WTC11 (cell line): ENCODE data around the gene NUAK1. TPM values are rescaled to one million over a fixed set of nuclear protein-coding genes. Genes with fewer than 3 reads are reported as not detected.

Experiments used
- ATAC-seq: fragments of 200-7000 bp; cut with Tn5 transposase; 2 replicates; pipeline ENCODE4 v1.10.0; 2021; ENCODE audit warnings: mild to moderate bottlenecking, moderate library complexity
- CTCF ChIA-PET: fragments of 300-600 bp; sonication (Branson Sonifier 250); formaldehyde crosslinking; loops from one replicate; lab custom pipeline; 2021; ENCODE audit warnings: antibody characterized with exemption; lab: Charles Lee
- POLR2A ChIA-PET: fragments of 350-600 bp; sonication (Branson Sonifier 250); formaldehyde crosslinking; loops from one replicate; lab custom pipeline; 2021; ENCODE audit warnings: antibody characterized with exemption; lab: Charles Lee
- DNase-seq: peaks from one replicate; pipeline ENCODE4 v3.0.0; 2021; ENCODE audit warnings: low spot score
- H3K27ac Mint-ChIP-seq: 2 replicates; pipeline ENCODE4 v1.8.0; 2021; ENCODE audit warnings: mixed read lengths
- H3K27me3 Mint-ChIP-seq: 2 replicates; pipeline ENCODE4 v1.8.0; 2021; ENCODE audit warnings: low read depth, mild to moderate bottlenecking, moderate library complexity, mixed read lengths
- H3K36me3 Mint-ChIP-seq: 2 replicates; pipeline ENCODE4 v1.8.0; 2021; ENCODE audit warnings: mixed read lengths
- H3K4me1 Mint-ChIP-seq: 2 replicates; pipeline ENCODE4 v1.8.0; 2022; ENCODE audit warnings: mixed read lengths
- H3K4me3 Mint-ChIP-seq: 2 replicates; pipeline ENCODE4 v1.8.0; 2021; ENCODE audit warnings: mild to moderate bottlenecking, moderate library complexity, mixed read lengths
- H3K9me3 Mint-ChIP-seq: 2 replicates; pipeline ENCODE4 v1.8.0; 2021; ENCODE audit warnings: mixed read lengths
- AFF4 ChIP-seq: sonication (generic); formaldehyde crosslinking; IDR thresholded peaks from 2 replicates; pipeline ENCODE4 v1.8.1; 2023; ENCODE audit warnings: mild to moderate bottlenecking, missing genetic modification reagents, borderline replicate concordance
- CREB1 ChIP-seq: sonication (generic); formaldehyde crosslinking; IDR thresholded peaks from 2 replicates; pipeline ENCODE4 v1.8.0; 2023; ENCODE audit warnings: mild to moderate bottlenecking, missing genetic modification reagents
- CTCF ChIP-seq: fragments of 200-600 bp; IDR thresholded peaks from 2 replicates; pipeline ENCODE4 v1.8.0; 2022; ENCODE audit warnings: antibody characterized with exemption
- FOXK1 ChIP-seq: sonication (generic); formaldehyde crosslinking; IDR thresholded peaks from 2 replicates; pipeline ENCODE4 v1.8.0; 2022; ENCODE audit warnings: mild to moderate bottlenecking, moderate library complexity, missing genetic modification reagents
- GRHL2 ChIP-seq: fragments of 250-450 bp; sonication (Bioruptor Pico); IDR thresholded peaks from 2 replicates; pipeline ENCODE4 v1.8.0; 2022; ENCODE audit warnings: mild to moderate bottlenecking, moderate library complexity; ENCODE audit not compliant: insufficient replicate concordance, severe bottlenecking
- JUN ChIP-seq: sonication (generic); formaldehyde crosslinking; IDR thresholded peaks from 2 replicates; pipeline ENCODE4 v1.8.0; 2023; ENCODE audit warnings: mild to moderate bottlenecking, missing genetic modification reagents
- NR1H2 ChIP-seq: sonication (generic); formaldehyde crosslinking; IDR thresholded peaks from 2 replicates; pipeline ENCODE4 v1.9.0; 2021; ENCODE audit warnings: mild to moderate bottlenecking, moderate library complexity, missing genetic modification reagents
- RELA ChIP-seq: sonication (generic); formaldehyde crosslinking; IDR thresholded peaks from 2 replicates; pipeline ENCODE4 v1.8.1; 2022; ENCODE audit warnings: missing genetic modification reagents, mild to moderate bottlenecking, borderline replicate concordance
- SMAD4 ChIP-seq: sonication (generic); formaldehyde crosslinking; IDR thresholded peaks from 2 replicates; pipeline ENCODE4 v1.8.0; 2022; ENCODE audit warnings: mild to moderate bottlenecking, missing genetic modification reagents
- ZNF138 ChIP-seq: sonication (generic); formaldehyde crosslinking; conservative IDR thresholded peaks from 2 replicates; pipeline ENCODE4 v1.8.1; 2022; ENCODE audit warnings: mild to moderate bottlenecking, moderate library complexity, missing genetic modification reagents
- ZNF423 ChIP-seq: fragments of 250-450 bp; sonication (Bioruptor Pico); IDR thresholded peaks from 2 replicates; pipeline ENCODE4 v2.1.2; 2022; ENCODE audit warnings: mild to moderate bottlenecking, moderate library complexity
- total RNA-seq: library from RNA; stranded (reverse); gene quantifications from 3 replicates; pipeline ENCODE4 v1.2.3, GENCODE V29; 2021
- TF ChIP-seq, protein P1 (sequence below): sonication (generic); formaldehyde crosslinking; IDR thresholded peaks from 2 replicates; pipeline ENCODE4 v1.8.0; 2022; ENCODE audit warnings: mild to moderate bottlenecking, missing genetic modification reagents
- TF ChIP-seq, protein P2 (sequence below): sonication (generic); formaldehyde crosslinking; IDR thresholded peaks from 2 replicates; pipeline ENCODE4 v1.8.1; 2023; ENCODE audit warnings: mild to moderate bottlenecking, missing genetic modification reagents
- TF ChIP-seq, protein P3 (sequence below): fragments of 250-450 bp; sonication (Bioruptor Pico); conservative IDR thresholded peaks from 2 replicates; pipeline ENCODE4 v1.9.0; 2021; ENCODE audit warnings: mild to moderate bottlenecking
- TF ChIP-seq, protein P4 (sequence below): fragments of 250-450 bp; sonication (Bioruptor Pico); IDR thresholded peaks from 2 replicates; pipeline ENCODE4 v1.9.0; 2021; ENCODE audit warnings: mild to moderate bottlenecking
- TF ChIP-seq, protein P5 (sequence below): sonication (generic); formaldehyde crosslinking; conservative IDR thresholded peaks from 2 replicates; pipeline ENCODE4 v1.8.1; 2022; ENCODE audit warnings: mild to moderate bottlenecking, missing genetic modification reagents

The NUAK1 gene
- total RNA-seq, 1 experiment from 2014 or later: 15.9 TPM

- TF ChIP-seq, protein P1, sequence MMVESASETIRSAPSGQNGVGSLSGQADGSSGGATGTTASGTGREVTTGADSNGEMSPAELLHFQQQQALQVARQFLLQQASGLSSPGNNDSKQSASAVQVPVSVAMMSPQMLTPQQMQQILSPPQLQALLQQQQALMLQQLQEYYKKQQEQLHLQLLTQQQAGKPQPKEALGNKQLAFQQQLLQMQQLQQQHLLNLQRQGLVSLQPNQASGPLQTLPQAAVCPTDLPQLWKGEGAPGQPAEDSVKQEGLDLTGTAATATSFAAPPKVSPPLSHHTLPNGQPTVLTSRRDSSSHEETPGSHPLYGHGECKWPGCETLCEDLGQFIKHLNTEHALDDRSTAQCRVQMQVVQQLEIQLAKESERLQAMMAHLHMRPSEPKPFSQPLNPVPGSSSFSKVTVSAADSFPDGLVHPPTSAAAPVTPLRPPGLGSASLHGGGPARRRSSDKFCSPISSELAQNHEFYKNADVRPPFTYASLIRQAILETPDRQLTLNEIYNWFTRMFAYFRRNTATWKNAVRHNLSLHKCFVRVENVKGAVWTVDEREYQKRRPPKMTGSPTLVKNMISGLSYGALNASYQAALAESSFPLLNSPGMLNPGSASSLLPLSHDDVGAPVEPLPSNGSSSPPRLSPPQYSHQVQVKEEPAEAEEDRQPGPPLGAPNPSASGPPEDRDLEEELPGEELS (CRISPR knock-in tag): no peak
- TF ChIP-seq, protein P2, sequence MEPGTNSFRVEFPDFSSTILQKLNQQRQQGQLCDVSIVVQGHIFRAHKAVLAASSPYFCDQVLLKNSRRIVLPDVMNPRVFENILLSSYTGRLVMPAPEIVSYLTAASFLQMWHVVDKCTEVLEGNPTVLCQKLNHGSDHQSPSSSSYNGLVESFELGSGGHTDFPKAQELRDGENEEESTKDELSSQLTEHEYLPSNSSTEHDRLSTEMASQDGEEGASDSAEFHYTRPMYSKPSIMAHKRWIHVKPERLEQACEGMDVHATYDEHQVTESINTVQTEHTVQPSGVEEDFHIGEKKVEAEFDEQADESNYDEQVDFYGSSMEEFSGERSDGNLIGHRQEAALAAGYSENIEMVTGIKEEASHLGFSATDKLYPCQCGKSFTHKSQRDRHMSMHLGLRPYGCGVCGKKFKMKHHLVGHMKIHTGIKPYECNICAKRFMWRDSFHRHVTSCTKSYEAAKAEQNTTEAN: no peak
- TF ChIP-seq ZNF423 (no peak), NR1H2 (no peak), ZNF138 (CRISPR knock-in tag) (no peak)
- TF ChIP-seq, protein P3, sequence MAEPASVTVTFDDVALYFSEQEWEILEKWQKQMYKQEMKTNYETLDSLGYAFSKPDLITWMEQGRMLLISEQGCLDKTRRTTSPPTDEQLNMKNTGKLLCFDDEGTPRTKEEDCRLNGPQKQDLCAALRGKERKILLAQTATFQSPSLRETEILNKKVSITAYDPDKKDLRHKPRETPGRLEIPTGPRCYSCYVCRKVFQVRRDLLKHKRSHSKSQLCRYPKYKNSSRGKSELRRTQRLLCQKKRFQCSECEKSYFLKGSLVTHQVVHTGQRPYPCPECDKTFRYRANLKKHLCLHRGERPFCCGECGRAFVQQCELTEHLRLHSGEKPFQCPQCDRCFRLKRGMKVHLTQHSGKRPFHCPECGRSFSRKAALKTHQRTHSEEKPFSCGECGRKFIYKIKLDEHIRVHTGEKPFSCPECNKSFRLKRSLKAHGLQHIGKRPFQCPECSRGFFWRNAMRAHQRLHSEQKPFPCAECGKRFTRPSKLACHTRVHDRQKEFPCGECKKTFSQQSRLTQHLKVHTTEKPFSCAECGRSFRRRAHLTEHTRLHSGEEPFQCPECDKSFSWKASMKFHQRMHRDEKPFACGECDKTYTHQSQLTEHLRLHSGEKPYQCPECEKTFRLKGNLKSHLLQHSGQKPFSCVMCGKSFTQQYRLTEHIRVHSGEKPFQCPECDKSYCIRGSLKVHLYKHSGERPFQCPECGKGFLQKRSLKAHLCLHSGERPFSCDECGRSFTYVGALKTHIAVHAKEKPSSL: no peak
- TF ChIP-seq, protein P4, sequence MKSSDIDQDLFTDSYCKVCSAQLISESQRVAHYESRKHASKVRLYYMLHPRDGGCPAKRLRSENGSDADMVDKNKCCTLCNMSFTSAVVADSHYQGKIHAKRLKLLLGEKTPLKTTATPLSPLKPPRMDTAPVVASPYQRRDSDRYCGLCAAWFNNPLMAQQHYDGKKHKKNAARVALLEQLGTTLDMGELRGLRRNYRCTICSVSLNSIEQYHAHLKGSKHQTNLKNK (CRISPR knock-in tag): no peak
Measured at GRCh38 chr12:106080041-106080790, 58.5 kb downstream of the NUAK1 start (continued).

DNA sequence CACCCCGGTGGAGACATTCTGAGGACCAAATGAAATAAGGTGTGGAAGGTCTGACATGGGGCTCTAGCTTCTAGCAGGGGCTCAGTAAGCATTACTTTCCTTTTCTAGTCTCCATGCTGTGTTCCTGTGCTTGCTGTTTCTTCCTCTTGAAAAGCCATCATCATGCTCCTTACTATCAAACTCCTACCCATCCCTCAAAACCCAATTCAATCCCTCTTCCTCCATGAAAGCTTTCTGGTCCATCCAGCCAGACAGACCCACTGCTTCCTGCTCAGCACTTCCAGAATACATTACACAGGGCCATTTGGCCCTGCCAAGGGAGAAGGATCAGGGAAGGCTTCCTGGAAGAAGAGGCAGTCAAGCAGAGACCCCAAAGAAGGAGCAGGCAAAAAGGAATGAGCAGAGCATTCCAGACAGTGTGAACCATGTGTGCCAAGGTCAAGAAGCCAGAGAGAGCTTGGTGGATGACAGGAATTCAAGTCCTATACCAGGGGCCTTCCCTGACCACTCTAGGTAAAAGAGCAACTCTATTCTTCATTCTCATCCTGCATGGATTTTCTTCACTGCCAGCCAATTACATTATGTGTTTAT is 59.5 kb downstream of the NUAK1 start:
- peaks cover 30% of the 10 kb centered on the region for H3K4me1 Mint-ChIP-seq
- H3K36me3 Mint-ChIP-seq: peaks cover 26% of the 10 kb centered on the region
- TF ChIP-seq SMAD4 (CRISPR knock-in tag) (no peak), RELA (CRISPR knock-in tag) (no peak)
- TF ChIP-seq, all 79 proteins: peak for 0
- POLR2A ChIA-PET: no interaction called here
- ATAC-seq (no peak), DNase-seq (no peak)
- no peaks in the 10 kb centered on the region for H3K27me3 Mint-ChIP-seq
- no peak overlapping the region; the same call in 1 of the 2 replicates for H3K27ac Mint-ChIP-seq
- H3K9me3 Mint-ChIP-seq: no peaks in the 10 kb centered on the region
- CTCF ChIA-PET: interaction anchor here (0.6 kb wide), 1 partner anchor 41 kb away, joined by 5 read pairs; no protein-coding TSS in a partner anchor
- H3K4me3 Mint-ChIP-seq: no peak overlapping the region

DNA sequence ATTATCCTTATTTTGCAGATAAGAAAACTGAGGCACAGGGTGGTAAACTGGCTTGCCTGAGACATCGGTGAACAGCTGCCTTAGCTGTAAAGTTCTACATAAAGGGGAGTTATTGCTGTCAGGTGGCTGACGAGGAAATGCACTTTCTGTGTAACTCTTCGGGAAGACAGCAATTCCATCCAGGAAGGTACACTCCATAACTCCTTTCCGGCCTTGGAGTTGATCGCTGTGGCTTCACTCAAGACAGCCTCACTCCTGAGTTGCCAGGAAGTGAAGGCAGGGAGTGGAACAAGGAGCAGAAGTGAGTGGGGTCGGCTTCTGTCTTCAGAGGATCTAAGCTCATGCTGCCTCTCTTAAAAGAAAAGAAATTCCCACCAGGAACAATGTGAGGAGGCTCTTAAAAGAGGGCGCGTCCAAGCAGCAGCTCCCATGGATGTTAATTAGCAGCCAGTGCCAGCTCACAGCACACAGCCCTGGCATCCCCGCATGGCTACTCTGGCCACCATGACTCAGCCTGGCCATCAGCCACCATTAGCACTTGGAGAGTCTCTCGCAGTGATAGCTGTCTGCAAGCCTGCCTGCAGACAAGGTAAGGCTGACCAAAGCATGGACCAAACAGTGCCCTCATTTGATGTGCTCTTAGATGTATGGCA is 60.3 kb downstream of the NUAK1 start:
- no peak for DNase-seq
- Mint-ChIP-seq H3K9me3 (no peaks in the 10 kb centered on the region), H3K4me3 (no peak overlapping the region), H3K27ac (no peak overlapping the region), H3K27me3 (no peaks in the 10 kb centered on the region), H3K4me1 (peaks cover 22% of the 10 kb centered on the region), H3K36me3 (peaks cover 24% of the 10 kb centered on the region)
- ATAC-seq: no peak
- POLR2A ChIA-PET: no interaction called here
- CTCF ChIA-PET: interaction anchor here (0.6 kb wide), 1 partner anchor 40 kb away, joined by 5 read pairs; no protein-coding TSS in a partner anchor
- TF ChIP-seq, protein P5, sequence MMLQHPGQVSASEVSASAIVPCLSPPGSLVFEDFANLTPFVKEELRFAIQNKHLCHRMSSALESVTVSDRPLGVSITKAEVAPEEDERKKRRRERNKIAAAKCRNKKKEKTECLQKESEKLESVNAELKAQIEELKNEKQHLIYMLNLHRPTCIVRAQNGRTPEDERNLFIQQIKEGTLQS (CRISPR knock-in tag): no peak
- no peak for TF ChIP-seq GRHL2 (CRISPR knock-in tag)
- TF ChIP-seq ZNF138 (CRISPR knock-in tag): no peak
- TF ChIP-seq CREB1: no peak
- TF ChIP-seq JUN (CRISPR knock-in tag): no peak
- no peak for TF ChIP-seq FOXK1 (CRISPR knock-in tag)
- no peak for TF ChIP-seq CTCF
- no peak for TF ChIP-seq AFF4
- TF ChIP-seq, protein P2: no peak
